ENCODE results near the gene FREM2. TPM values are rescaled to one million over a fixed set of nuclear protein-coding genes. Genes with fewer than 3 reads are reported as not detected.

The FREM2 gene
- total and polyA plus RNA-seq, 2 of the 4 experiments (the other 2 are of a cell fraction): not detected

DNA sequence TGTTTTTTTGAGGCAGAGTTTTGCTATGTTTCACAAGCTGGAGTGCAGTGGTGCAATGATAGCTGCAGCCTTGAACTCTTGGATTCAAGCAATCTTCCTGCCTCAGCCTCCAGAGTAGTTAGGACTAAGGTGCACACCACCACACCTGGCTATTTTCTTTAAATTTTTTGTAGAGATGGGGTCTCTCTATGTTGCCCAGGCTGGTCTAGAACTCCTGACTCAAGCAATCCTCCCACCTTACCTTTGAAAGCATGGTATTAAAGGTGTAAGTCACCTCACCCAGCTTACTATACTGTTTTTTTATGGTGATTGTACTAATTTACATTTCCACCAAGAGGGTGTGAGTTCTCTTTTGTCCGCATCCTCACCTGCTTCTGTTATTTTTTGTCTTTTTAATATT lies 110.0 kb downstream of the FREM2 start:
- Histone ChIP-seq H2BK120ac (ENCODE audit: low read depth, low read length) (no peak overlapping the region), H3K36me3 (ENCODE audit: control insufficient read depth, insufficient read depth, low read length) (no peaks in the 10 kb centered on the region), H3K9ac (ENCODE audit: low read depth, low read length) (no peak overlapping the region), H2BK20ac (ENCODE audit: low read depth, low read length) (no peak overlapping the region), H2AK5ac (ENCODE audit: low read depth, low read length) (no peak overlapping the region), H2BK5ac (ENCODE audit: low read depth, low read length, poor library complexity, severe bottlenecking) (no peak overlapping the region), H3K23ac (ENCODE audit: low read depth, low read length) (no peak overlapping the region), H3K14ac (replicated peaks; ENCODE audit: low read depth, low read length) (no peak overlapping the region), H3K4me3 (ENCODE audit: insufficient read depth, low read depth, low read length) (no peak overlapping the region), H3K27ac (ENCODE audit: insufficient read depth, low read length) (no peak overlapping the region), H4K8ac (ENCODE audit: low read depth in 2 of 2, low read length in 2 of 2) (no peak overlapping the region), H3K9me1 (ENCODE audit: insufficient read depth, low read length) (no peaks in the 10 kb centered on the region), H4K91ac (ENCODE audit: insufficient read depth, low read depth, low read length) (no peak overlapping the region), H3K18ac (ENCODE audit: low read depth, low read length) (no peak overlapping the region), H2BK15ac (ENCODE audit: low read depth, low read length) (no peak overlapping the region), H4K5ac (ENCODE audit: low read depth, low read length) (no peak overlapping the region), H3K4me2 (ENCODE audit: low read depth, low read length) (no peak overlapping the region), H3K9me3 (ENCODE audit: control insufficient read depth, insufficient read depth, low read length) (no peaks in the 10 kb centered on the region), H4K20me1 (ENCODE audit: insufficient read depth, low read length) (no peaks in the 10 kb centered on the region), H3K4ac (ENCODE audit: low read depth, low read length) (no peak overlapping the region), H3K27me3 (ENCODE audit: control insufficient read depth, insufficient read depth, low read length) (no peaks in the 10 kb centered on the region), H2AFZ (replicated peaks; ENCODE audit: low read length, poor library complexity) (no peak overlapping the region), H2AK9ac (replicated peaks; ENCODE audit: low read depth, low read length, poor library complexity) (no peak overlapping the region), H3K79me1 (ENCODE audit: low read depth in 1 of 2, low read length in 2 of 2) (no peaks in the 10 kb centered on the region), H3K56ac (ENCODE audit: extremely low read depth, insufficient read depth, low read length) (no peak overlapping the region), H3K4me1 (ENCODE audit: control insufficient read depth, insufficient read depth, low read length) (no peaks in the 10 kb centered on the region)
- BruUV-seq (replicated peaks): no TSS peak
- no CpG with 5 or more reads among the region's 1 CpG for WGBS, 2 experiments (ENCODE audit: extremely low coverage in 2 of 2, insufficient read length in 1 of 2)
- dilution Hi-C loops (cut with HindIII; ENCODE audit: low sequenced_read_pairs, unreplicated experiment): no loop called here
- CTCF ChIA-PET: interaction anchor here (0.6 kb wide), 1 partner anchor 1132 kb away, joined by 8 read pairs; no protein-coding TSS in a partner anchor
- TF ChIP-seq CHD1 (IDR thresholded peaks at IDR 0.05; ENCODE audit: low read depth, low read length): no peak
- TF ChIP-seq RAD21 (IDR thresholded peaks at IDR 0.05; ENCODE audit: low read length): no peak
- TF ChIP-seq FOS (IDR thresholded peaks at IDR 0.05; ENCODE audit: low read depth, low read length): no peak
- DNase-seq: no peak
- no peak for ATAC-seq (ENCODE audit: low read depth)
- intact Hi-C loops (cut with micrococcal nuclease): no loop called here
- POLR2A ChIA-PET (ENCODE audit: unreplicated experiment): no interaction called here
- in situ Hi-C loops (cut with MboI; ENCODE audit: low sequenced_read_pairs): no loop called here

All from IMR-90 (cell line).